WTC11 (cell line): ENCODE results near the gene RPS6KA2. TPM values are rescaled to one million over a fixed set of nuclear protein-coding genes. Genes with fewer than 3 reads are reported as not detected.
A peak's percentile ranks its signal among the peaks of the same experiment; 100 is the strongest.

Experiments used
- ATAC-seq: fragments of 200-7000 bp; cut with Tn5 transposase; 2 replicates; pipeline ENCODE4 v1.10.0; 2021; ENCODE audit warnings: mild to moderate bottlenecking, moderate library complexity
- CTCF ChIA-PET: fragments of 300-600 bp; sonication (Branson Sonifier 250); formaldehyde crosslinking; loops from one replicate; lab custom pipeline; 2021; ENCODE audit warnings: antibody characterized with exemption; lab: Charles Lee
- POLR2A ChIA-PET: fragments of 350-600 bp; sonication (Branson Sonifier 250); formaldehyde crosslinking; loops from one replicate; lab custom pipeline; 2021; ENCODE audit warnings: antibody characterized with exemption; lab: Charles Lee
- DNase-seq: peaks from one replicate; pipeline ENCODE4 v3.0.0; 2021; ENCODE audit warnings: low spot score
- H3K27ac Mint-ChIP-seq: 2 replicates; pipeline ENCODE4 v1.8.0; 2021; ENCODE audit warnings: mixed read lengths
- H3K27me3 Mint-ChIP-seq: 2 replicates; pipeline ENCODE4 v1.8.0; 2021; ENCODE audit warnings: low read depth, mild to moderate bottlenecking, moderate library complexity, mixed read lengths
- H3K36me3 Mint-ChIP-seq: 2 replicates; pipeline ENCODE4 v1.8.0; 2021; ENCODE audit warnings: mixed read lengths
- H3K4me1 Mint-ChIP-seq: 2 replicates; pipeline ENCODE4 v1.8.0; 2022; ENCODE audit warnings: mixed read lengths
- H3K4me3 Mint-ChIP-seq: 2 replicates; pipeline ENCODE4 v1.8.0; 2021; ENCODE audit warnings: mild to moderate bottlenecking, moderate library complexity, mixed read lengths
- H3K9me3 Mint-ChIP-seq: 2 replicates; pipeline ENCODE4 v1.8.0; 2021; ENCODE audit warnings: mixed read lengths
- EMX1 ChIP-seq: fragments of 250-450 bp; sonication (Bioruptor Pico); IDR thresholded peaks from 2 replicates; pipeline ENCODE4 v1.8.0; 2021; ENCODE audit warnings: mild to moderate bottlenecking
- GABPB1 ChIP-seq: sonication (generic); formaldehyde crosslinking; IDR thresholded peaks from 2 replicates; pipeline ENCODE4 v1.8.1; 2023; ENCODE audit warnings: mild to moderate bottlenecking, missing genetic modification reagents
- GRHL2 ChIP-seq: fragments of 250-450 bp; sonication (Bioruptor Pico); IDR thresholded peaks from 2 replicates; pipeline ENCODE4 v1.8.0; 2022; ENCODE audit warnings: mild to moderate bottlenecking, moderate library complexity; ENCODE audit not compliant: insufficient replicate concordance, severe bottlenecking
- IRF2 ChIP-seq: sonication (generic); formaldehyde crosslinking; IDR thresholded peaks from 2 replicates; pipeline ENCODE4 v1.8.0; 2022; ENCODE audit warnings: low read depth, missing genetic modification reagents, borderline replicate concordance
- OVOL2 ChIP-seq: fragments of 250-450 bp; sonication (Bioruptor Pico); IDR thresholded peaks from 2 replicates; pipeline ENCODE4 v1.9.0; 2021; ENCODE audit warnings: mild to moderate bottlenecking, borderline replicate concordance
- RORB ChIP-seq: fragments of 250-450 bp; sonication (Bioruptor Pico); IDR thresholded peaks from 2 replicates; pipeline ENCODE4 v1.9.0; 2021; ENCODE audit warnings: mild to moderate bottlenecking
- SMAD4 ChIP-seq: sonication (generic); formaldehyde crosslinking; IDR thresholded peaks from 2 replicates; pipeline ENCODE4 v1.8.0; 2022; ENCODE audit warnings: mild to moderate bottlenecking, missing genetic modification reagents
- SOX15 ChIP-seq: fragments of 250-450 bp; sonication (Bioruptor Pico); IDR thresholded peaks from 2 replicates; pipeline ENCODE4 v1.9.0; 2021; ENCODE audit warnings: mild to moderate bottlenecking
- TCF7 ChIP-seq: sonication (generic); formaldehyde crosslinking; IDR thresholded peaks from 2 replicates; pipeline ENCODE4 v1.8.0; 2022; ENCODE audit warnings: mild to moderate bottlenecking, low read depth, missing genetic modification reagents, moderate library complexity
- TEAD1 ChIP-seq: sonication (generic); formaldehyde crosslinking; IDR thresholded peaks from 2 replicates; pipeline ENCODE4 v1.8.0; 2022; ENCODE audit warnings: mild to moderate bottlenecking, missing genetic modification reagents
- ZBTB21 ChIP-seq: sonication (generic); formaldehyde crosslinking; IDR thresholded peaks from 2 replicates; pipeline ENCODE4 v1.8.1; 2023; ENCODE audit warnings: mild to moderate bottlenecking, missing genetic modification reagents, borderline replicate concordance
- ZNF396 ChIP-seq: fragments of 250-450 bp; sonication (Bioruptor Pico); IDR thresholded peaks from 2 replicates; pipeline ENCODE4 v1.8.0; 2021; ENCODE audit warnings: mild to moderate bottlenecking, moderate library complexity, borderline replicate concordance
- total RNA-seq: library from RNA; stranded (reverse); gene quantifications from 3 replicates; pipeline ENCODE4 v1.2.3, GENCODE V29; 2021
- TF ChIP-seq, protein P1 (sequence below): fragments of 250-450 bp; sonication (Bioruptor Pico); conservative IDR thresholded peaks from 2 replicates; pipeline ENCODE4 v1.9.0; 2021; ENCODE audit warnings: mild to moderate bottlenecking
- TF ChIP-seq, protein P2 (sequence below): sonication (generic); formaldehyde crosslinking; IDR thresholded peaks from 2 replicates; pipeline ENCODE4 v1.8.0; 2022; ENCODE audit warnings: missing genetic modification reagents
- TF ChIP-seq, protein P3 (sequence below): sonication (generic); formaldehyde crosslinking; IDR thresholded peaks from 2 replicates; pipeline ENCODE4 v1.8.0; 2022; ENCODE audit warnings: mild to moderate bottlenecking, missing genetic modification reagents
- TF ChIP-seq, protein P4 (sequence below): fragments of 250-450 bp; sonication (Bioruptor Pico); IDR thresholded peaks from 2 replicates; pipeline ENCODE4 v1.8.0; 2021; ENCODE audit warnings: mild to moderate bottlenecking
- TF ChIP-seq, protein P5 (sequence below): sonication (generic); formaldehyde crosslinking; IDR thresholded peaks from 2 replicates; pipeline ENCODE4 v1.8.1; 2023; ENCODE audit warnings: mild to moderate bottlenecking, missing genetic modification reagents, moderate library complexity
- TF ChIP-seq, protein P6 (sequence below): sonication (generic); formaldehyde crosslinking; IDR thresholded peaks from 2 replicates; pipeline ENCODE4 v1.8.1; 2023; ENCODE audit warnings: mild to moderate bottlenecking, missing genetic modification reagents, moderate library complexity
- TF ChIP-seq, protein P7 (sequence below): sonication (generic); formaldehyde crosslinking; conservative IDR thresholded peaks from 2 replicates; pipeline ENCODE4 v1.8.1; 2023; ENCODE audit warnings: mild to moderate bottlenecking, low read depth, missing genetic modification reagents, moderate library complexity

RPS6KA2 gene
- total RNA-seq, 1 experiment from 2014 or later: 24.2 TPM

DNA sequence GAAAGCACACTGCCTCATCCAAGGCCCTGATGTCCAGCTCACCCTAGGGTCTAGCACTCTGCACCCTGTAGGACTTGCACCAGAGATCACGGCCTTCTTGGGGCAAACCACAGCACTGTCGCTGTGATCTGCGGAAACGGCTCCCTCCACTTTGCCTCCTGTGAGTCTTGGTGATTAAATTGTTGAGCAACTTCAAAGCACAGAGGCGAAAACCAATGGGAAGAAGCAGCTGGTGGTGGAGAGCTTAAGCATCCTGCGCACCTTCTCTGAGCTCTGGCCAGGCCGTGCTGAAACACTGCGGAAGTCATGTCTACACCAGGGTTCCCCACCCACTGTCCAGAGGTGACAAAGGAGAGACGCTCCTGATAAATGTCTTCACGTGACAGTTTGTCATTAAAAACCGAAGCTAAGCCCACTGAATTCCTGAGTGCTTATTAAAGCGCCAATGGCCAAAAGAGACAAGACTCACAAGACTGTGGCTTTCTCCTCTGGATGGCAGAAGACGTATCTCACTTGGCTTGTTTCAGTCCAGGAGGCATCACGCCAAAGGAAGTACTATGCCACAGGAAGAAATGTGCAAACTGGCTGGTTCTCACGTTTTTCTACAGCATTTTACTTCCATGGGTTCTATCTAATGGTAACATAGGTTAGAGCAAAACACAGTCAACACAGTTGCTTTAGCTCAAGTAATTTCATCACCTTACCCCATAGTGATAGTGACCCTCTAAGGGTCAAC lies 43.7 kb downstream of the RPS6KA2 start:
- Mint-ChIP-seq H3K27me3 (no peaks in the 10 kb centered on the region), H3K27ac (0 out of 2 replicates have a peak overlapping the region, but pooled peaks have one; percentile 13), H3K36me3 (peaks cover 7% of the 10 kb centered on the region; the same call in 1 of the 2 replicates), H3K9me3 (no peaks in the 10 kb centered on the region), H3K4me3 (no peak overlapping the region), H3K4me1 (peaks cover 56% of the 10 kb centered on the region)
- CTCF ChIA-PET: no interaction called here
- DNase-seq (no peak), ATAC-seq (no peak)
- POLR2A ChIA-PET: no interaction called here
- no peak for TF ChIP-seq OVOL2 (CRISPR knock-in tag)
- TF ChIP-seq IRF2: no peak
- TF ChIP-seq, protein P1, sequence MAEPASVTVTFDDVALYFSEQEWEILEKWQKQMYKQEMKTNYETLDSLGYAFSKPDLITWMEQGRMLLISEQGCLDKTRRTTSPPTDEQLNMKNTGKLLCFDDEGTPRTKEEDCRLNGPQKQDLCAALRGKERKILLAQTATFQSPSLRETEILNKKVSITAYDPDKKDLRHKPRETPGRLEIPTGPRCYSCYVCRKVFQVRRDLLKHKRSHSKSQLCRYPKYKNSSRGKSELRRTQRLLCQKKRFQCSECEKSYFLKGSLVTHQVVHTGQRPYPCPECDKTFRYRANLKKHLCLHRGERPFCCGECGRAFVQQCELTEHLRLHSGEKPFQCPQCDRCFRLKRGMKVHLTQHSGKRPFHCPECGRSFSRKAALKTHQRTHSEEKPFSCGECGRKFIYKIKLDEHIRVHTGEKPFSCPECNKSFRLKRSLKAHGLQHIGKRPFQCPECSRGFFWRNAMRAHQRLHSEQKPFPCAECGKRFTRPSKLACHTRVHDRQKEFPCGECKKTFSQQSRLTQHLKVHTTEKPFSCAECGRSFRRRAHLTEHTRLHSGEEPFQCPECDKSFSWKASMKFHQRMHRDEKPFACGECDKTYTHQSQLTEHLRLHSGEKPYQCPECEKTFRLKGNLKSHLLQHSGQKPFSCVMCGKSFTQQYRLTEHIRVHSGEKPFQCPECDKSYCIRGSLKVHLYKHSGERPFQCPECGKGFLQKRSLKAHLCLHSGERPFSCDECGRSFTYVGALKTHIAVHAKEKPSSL (CRISPR knock-in tag): no peak
- TF ChIP-seq GABPB1 (CRISPR knock-in tag): no peak
- no peak for TF ChIP-seq TCF7
- TF ChIP-seq, protein P2, sequence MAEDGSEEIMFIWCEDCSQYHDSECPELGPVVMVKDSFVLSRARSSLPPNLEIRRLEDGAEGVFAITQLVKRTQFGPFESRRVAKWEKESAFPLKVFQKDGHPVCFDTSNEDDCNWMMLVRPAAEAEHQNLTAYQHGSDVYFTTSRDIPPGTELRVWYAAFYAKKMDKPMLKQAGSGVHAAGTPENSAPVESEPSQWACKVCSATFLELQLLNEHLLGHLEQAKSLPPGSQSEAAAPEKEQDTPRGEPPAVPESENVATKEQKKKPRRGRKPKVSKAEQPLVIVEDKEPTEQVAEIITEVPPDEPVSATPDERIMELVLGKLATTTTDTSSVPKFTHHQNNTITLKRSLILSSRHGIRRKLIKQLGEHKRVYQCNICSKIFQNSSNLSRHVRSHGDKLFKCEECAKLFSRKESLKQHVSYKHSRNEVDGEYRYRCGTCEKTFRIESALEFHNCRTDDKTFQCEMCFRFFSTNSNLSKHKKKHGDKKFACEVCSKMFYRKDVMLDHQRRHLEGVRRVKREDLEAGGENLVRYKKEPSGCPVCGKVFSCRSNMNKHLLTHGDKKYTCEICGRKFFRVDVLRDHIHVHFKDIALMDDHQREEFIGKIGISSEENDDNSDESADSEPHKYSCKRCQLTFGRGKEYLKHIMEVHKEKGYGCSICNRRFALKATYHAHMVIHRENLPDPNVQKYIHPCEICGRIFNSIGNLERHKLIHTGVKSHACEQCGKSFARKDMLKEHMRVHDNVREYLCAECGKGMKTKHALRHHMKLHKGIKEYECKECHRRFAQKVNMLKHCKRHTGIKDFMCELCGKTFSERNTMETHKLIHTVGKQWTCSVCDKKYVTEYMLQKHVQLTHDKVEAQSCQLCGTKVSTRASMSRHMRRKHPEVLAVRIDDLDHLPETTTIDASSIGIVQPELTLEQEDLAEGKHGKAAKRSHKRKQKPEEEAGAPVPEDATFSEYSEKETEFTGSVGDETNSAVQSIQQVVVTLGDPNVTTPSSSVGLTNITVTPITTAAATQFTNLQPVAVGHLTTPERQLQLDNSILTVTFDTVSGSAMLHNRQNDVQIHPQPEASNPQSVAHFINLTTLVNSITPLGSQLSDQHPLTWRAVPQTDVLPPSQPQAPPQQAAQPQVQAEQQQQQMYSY: no peak
- no peak for TF ChIP-seq GRHL2 (CRISPR knock-in tag)
- no peak for TF ChIP-seq ZBTB21 (CRISPR knock-in tag)
- TF ChIP-seq, protein P3, sequence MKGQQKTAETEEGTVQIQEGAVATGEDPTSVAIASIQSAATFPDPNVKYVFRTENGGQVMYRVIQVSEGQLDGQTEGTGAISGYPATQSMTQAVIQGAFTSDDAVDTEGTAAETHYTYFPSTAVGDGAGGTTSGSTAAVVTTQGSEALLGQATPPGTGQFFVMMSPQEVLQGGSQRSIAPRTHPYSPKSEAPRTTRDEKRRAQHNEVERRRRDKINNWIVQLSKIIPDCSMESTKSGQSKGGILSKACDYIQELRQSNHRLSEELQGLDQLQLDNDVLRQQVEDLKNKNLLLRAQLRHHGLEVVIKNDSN (CRISPR knock-in tag): no peak
- TF ChIP-seq RORB (CRISPR knock-in tag): no peak
- no peak for TF ChIP-seq SMAD4
- no peak for TF ChIP-seq SOX15 (CRISPR knock-in tag)
- TF ChIP-seq, protein P4, sequence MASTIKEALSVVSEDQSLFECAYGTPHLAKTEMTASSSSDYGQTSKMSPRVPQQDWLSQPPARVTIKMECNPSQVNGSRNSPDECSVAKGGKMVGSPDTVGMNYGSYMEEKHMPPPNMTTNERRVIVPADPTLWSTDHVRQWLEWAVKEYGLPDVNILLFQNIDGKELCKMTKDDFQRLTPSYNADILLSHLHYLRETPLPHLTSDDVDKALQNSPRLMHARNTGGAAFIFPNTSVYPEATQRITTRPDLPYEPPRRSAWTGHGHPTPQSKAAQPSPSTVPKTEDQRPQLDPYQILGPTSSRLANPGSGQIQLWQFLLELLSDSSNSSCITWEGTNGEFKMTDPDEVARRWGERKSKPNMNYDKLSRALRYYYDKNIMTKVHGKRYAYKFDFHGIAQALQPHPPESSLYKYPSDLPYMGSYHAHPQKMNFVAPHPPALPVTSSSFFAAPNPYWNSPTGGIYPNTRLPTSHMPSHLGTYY (CRISPR knock-in tag): no peak
- TF ChIP-seq, protein P5, sequence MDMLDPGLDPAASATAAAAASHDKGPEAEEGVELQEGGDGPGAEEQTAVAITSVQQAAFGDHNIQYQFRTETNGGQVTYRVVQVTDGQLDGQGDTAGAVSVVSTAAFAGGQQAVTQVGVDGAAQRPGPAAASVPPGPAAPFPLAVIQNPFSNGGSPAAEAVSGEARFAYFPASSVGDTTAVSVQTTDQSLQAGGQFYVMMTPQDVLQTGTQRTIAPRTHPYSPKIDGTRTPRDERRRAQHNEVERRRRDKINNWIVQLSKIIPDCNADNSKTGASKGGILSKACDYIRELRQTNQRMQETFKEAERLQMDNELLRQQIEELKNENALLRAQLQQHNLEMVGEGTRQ (CRISPR knock-in tag): no peak
- no peak for TF ChIP-seq EMX1 (CRISPR knock-in tag)
- no peak for TF ChIP-seq ZNF396 (CRISPR knock-in tag)
- TF ChIP-seq, protein P6, sequence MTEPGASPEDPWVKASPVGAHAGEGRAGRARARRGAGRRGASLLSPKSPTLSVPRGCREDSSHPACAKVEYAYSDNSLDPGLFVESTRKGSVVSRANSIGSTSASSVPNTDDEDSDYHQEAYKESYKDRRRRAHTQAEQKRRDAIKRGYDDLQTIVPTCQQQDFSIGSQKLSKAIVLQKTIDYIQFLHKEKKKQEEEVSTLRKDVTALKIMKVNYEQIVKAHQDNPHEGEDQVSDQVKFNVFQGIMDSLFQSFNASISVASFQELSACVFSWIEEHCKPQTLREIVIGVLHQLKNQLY (CRISPR knock-in tag): no peak
- TF ChIP-seq, protein P7, sequence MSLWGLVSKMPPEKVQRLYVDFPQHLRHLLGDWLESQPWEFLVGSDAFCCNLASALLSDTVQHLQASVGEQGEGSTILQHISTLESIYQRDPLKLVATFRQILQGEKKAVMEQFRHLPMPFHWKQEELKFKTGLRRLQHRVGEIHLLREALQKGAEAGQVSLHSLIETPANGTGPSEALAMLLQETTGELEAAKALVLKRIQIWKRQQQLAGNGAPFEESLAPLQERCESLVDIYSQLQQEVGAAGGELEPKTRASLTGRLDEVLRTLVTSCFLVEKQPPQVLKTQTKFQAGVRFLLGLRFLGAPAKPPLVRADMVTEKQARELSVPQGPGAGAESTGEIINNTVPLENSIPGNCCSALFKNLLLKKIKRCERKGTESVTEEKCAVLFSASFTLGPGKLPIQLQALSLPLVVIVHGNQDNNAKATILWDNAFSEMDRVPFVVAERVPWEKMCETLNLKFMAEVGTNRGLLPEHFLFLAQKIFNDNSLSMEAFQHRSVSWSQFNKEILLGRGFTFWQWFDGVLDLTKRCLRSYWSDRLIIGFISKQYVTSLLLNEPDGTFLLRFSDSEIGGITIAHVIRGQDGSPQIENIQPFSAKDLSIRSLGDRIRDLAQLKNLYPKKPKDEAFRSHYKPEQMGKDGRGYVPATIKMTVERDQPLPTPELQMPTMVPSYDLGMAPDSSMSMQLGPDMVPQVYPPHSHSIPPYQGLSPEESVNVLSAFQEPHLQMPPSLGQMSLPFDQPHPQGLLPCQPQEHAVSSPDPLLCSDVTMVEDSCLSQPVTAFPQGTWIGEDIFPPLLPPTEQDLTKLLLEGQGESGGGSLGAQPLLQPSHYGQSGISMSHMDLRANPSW (CRISPR knock-in tag): no peak
- TF ChIP-seq TEAD1: no peak
